GM21526 (cell line): Measurements from ENCODE around the gene PPP1R2.
"Not testable (repeated sequence)": the region's sequence is repeated elsewhere in the genome, so short reads cannot be mapped to it uniquely, and the experiment has no call there.

Source experiments
- ATAC-seq: cut with Tn5 transposase; IDR thresholded peaks from one replicate; pipeline ENCODE4 v1.9.1; 2021; ENCODE audit warnings: moderate library complexity; ENCODE audit not compliant: unreplicated experiment, low FRiP score

The PPP1R2 gene

DNA sequence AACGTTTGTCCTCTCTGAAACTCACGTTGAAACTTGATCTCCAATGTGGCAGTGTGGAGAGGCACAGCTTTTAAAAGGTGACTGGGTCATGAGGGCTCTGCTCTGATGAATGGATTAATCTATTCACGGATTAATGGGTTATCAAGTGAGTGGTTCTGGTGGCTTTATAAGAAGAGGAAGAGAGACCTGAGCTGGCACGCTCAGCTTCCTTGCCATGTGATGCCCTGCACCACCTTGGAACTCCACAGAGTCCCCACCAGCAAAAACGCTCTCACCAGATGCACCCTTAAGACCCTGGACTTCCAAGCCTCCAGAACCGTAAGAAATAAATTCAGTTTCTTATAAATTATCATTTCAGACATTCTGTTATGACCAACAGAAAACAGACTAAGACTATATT, 2.6 kb downstream of the PPP1R2 start:
- ATAC-seq: no peak

GRCh38 chr3:195540027-195540426, 3.1 kb downstream of the PPP1R2 start:
- no peak for ATAC-seq

- no peak for ATAC-seq
These were observed 3.6 kb downstream of the PPP1R2 start for GRCh38 chr3:195539479-195539878.

- ATAC-seq: peak; percentile 51
These were observed 5.1 kb downstream of the PPP1R2 start for GRCh38 chr3:195537995-195538394.

DNA sequence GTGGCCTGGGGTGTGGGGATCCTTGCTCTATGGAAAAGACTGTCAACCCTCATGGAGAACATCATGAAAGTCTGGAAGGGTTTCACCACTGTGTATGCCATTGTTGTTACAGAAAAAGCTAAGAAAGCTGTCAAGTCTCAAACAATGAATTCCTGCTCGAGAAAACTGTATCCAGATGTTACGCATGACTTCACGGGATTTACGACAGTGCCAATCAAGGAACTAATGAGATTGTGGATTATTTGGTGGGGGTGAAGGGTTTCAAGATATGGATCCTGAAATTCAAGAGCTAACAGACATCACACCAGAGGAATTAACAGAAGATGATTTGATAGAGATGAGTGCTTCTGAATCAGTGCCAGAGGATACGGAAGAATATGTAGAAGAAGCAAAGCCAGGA, 7.8 kb downstream of the PPP1R2 start:
- no peak for ATAC-seq

- ATAC-seq: no peak
These were observed 10.3 kb downstream of the PPP1R2 start for GRCh38 chr3:195532834-195533233.

DNA sequence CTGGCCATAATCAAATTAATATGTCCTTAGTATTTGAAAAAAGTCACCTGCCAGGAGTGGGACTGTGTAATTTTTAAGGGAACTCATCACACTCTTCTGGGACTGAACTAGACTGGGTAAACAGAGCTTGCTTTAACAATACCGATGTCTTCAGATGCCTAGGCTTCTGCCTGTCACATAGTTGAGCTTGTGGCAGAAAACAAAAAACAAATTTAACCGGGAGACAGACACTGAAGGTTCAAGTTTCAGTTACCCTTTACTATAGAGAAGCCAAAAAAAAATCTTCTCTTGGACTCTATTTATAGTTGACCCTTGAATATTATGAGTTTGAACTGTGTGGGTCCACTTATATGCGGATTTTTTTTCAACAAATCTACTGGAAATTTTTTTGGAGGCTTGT, 10.8 kb downstream of the PPP1R2 start:
- ATAC-seq: no peak

- ATAC-seq: no peak
These were observed 11.4 kb downstream of the PPP1R2 start for GRCh38 chr3:195531683-195532082.

GRCh38 chr3:195526492-195526891, 16.6 kb downstream of the PPP1R2 start:
- no peak for ATAC-seq

DNA sequence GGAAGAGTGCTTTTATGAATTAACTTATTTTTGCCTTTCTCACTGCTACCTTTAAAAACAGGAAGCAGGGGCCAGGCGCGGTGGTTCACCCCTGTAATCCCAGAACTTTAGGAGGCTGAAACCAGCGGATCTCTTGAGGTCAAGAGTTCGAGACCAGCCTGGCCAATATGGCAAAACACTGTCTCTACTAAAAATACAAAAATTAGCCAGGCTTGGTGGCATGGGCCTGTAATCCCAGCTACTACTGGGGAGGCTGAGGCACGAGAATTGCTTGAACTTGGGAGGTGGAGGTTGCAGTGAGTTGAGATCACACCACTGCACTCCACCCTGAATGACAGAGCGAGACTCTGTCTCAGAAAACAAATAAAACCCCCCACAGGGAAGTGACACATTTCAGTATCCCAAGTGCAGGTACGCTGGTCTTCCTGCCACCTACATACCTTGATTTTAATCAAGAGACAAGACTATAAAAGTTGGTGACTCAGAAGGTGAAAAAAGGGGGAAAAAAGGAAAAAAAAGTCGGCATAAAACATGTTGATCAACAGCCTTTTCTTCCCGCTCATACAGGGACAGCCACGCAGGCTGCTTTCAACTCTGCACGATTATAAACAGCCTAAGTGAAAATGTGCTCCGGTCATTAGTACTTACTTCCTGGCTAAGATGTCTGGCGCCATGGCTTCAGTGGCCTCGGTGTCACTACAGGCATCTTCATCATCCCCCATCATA, 18.8 kb downstream of the PPP1R2 start:
- no peak for ATAC-seq

DNA sequence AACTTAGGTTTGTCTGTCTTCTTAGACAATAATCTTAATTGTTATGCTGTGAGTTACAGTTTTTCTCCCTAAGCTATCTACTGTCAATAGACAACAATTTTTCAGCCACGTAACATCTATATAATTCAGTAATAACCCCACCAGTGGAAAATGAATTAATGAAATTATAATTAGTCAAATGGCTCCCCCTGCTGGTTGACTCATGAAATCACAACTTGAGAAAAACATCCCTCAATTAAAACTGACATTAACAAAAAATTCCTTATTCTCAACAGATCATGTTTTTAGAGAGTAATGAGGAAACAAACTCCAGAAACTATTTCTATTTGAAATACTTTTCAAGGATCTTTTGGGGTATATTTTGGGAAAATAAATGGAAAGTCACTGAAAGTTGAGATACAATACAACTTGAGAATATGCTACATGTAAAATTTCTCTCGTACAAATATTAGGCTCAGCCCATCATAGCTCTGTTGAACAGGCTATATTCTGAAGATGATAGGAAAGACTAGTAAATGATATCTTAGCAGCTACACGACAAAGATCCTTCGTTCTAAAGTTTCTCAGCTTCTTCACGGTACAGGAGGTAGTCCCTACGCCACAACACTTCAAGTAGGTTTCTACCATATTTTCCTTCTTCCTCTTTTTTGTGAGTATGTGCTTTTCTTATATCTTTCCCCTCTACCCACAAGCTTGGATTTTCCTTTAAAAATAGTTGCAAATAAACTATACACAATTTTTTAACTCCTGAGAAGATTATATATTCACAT, 20.7 kb downstream of the PPP1R2 start:
- ATAC-seq: no peak

DNA sequence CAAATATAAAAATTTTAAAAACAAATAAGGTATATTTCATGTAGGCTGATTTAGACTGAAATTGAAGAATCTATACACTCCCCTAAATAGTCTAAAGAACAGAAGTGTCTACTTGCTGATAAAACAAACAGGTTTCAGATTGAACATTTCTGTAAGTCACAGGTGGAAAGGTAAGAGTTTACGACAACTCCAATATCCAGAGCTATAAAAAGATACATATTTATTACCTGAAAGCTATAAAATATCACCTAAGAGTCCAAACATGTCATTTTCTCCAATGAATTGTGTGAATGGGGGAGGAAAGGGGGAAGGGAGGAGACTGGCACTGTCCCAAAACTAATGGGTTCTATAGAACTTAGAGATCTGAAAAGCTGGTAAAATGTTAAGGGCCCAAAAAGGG, 26.1 kb downstream of the PPP1R2 start:
- ATAC-seq: no peak

DNA sequence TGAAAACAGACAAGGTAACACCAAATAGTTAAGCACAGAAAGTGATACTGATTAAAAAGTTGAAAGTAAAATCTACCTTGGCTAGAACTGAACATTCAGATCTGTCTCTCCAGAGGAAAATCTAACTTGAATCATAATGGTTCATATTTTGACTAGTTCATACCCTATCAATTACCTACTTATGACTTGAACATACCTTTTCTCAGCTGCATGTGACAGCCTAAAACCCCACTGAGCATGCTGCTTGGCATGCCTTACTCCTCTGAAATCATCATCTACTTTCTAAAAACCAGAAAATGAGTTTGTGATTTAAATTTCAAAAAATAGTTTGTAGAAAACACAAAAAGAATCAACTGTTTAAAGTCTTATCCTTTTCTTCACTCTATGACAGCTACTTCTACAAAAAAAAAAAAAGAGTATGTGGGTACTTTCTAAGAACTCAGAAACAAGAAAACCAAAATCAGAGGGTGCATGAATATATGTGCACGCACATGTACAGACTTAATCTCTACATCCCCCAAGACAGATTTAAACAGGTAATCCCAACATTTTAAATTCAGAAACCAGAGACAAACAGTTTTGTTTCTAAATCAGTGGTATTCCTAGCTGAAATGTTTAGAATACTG, 28.4 kb downstream of the PPP1R2 start:
- ATAC-seq: not testable (repeated sequence)

DNA sequence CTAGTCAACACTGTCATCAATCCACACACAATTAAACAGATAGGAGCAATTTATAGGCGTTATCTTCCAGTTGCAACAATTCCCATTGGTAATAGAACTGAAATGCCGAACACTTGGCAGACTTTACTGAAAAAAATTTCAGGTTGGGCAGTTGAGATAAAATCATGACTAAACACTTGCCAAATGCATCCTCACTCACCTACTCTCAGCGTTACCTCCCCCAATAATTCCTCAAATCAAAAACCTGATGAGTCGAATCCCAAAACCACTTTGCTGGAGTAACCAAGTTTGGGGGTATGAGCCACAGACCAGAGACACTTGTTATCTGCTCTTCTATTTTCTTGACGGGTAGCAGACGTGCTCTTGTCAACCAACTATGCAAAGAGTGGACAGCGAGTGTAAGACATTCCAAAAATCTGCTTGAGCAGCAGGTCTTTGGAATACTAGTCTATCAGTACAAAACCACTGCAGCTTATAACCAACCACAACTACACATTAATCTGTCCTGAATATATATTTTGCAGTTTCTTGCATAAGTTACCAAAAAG, 30.3 kb downstream of the PPP1R2 start:
- no peak for ATAC-seq

DNA sequence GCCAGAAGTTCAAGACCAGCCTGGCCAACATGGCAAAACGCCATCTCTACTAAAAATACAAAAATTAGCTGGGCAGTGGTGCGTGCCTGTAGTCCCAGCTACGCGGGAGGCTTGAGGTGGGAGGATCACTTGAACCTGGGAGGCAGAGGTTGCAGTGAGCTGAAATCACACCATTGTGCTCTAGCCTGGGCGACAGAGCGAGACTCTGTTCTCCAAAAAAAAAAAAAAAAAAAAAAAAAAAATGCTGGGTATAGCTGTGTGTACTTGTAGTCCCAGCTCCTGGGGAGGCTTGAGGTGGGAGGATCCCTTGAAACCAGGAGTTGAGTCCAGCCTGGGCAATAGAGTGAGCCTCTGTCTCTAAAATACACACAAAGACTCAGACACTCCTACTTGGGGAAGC, 32.0 kb downstream of the PPP1R2 start:
- no peak for ATAC-seq

DNA sequence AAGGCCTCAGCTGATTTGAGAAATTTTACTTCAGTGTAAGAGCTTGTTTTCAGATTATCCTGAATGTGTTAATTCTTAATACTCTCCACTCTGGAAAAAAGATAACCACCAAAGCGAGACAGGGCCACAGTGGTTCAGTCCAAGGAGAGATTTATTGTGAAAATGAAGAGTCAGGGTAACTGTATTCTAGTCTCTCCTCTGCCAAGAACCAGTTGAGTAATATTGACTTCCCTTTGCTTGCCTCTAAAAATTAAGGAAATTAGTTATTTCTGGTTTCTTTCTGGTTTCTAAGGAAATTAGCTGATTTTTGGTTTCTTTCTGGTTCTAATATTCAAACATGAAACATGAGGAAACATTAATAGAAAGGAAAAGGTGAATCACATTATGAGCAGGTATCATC, 34.9 kb downstream of the PPP1R2 start:
- no peak for ATAC-seq

GRCh38 chr3:195475614-195476013, 67.5 kb downstream of the PPP1R2 start:
- ATAC-seq: no peak

DNA sequence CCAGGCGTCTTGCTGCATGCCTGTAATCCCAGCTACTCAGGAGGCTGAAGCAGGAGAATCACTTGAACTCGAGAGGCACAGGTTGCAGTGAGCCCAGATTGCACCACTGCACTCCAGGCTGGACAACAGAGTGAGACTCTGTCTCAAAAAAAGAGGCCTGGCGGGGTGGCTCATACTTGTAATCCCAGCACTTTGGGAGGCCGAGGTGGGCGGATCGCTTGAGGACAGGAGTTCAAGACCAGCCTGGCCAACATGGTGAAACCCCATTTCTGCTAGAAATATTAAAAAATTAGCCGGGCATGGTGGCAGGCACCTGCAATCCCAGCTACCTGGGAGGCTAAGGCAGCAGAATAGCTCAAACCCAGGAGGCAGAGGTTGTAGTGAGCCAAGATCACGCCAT, 68.0 kb downstream of the PPP1R2 start:
- not testable (repeated sequence) for ATAC-seq

DNA sequence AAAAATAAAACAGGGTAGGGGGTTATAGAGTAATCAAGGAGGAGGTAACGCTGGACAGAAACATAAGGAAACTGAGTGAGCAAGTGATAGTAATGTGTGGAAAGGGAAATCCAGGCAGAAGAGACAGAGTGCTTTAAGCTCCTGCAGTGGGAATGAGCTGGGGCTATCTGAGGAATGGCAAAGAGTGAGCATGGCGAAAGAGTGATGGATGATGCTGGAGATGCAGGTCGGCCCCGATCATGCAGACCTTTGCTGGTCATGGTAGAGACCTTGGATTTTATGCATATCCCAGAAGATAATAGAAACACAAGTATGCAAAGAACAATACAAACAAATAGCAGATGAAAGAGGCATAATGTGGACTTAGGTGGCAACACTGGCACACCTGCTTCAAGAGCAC, 74.3 kb downstream of the PPP1R2 start:
- ATAC-seq: no peak

GRCh38 chr3:195468391-195468776, 74.7 kb downstream of the PPP1R2 start:
- no peak for ATAC-seq

GRCh38 chr3:195467641-195468390, 75.3 kb downstream of the PPP1R2 start:
- no peak for ATAC-seq
